CD4-positive, alpha-beta T cell (primary cell): ENCODE results near the gene SYNE3. TPM values are rescaled to one million over a fixed set of nuclear protein-coding genes. Genes with fewer than 3 reads are reported as not detected.

ENCODE experiments used
- ATAC-seq: fragments of 200-7000 bp; cut with Tn5 transposase; one replicate; pipeline ENCODE4 v1.10.0; 2022; ENCODE audit warnings: mild to moderate bottlenecking; ENCODE audit not compliant: poor library complexity
- CTCF ChIA-PET: fragments of 350-600 bp; sonication (Branson Sonifier 250); formaldehyde crosslinking; loops from one replicate; lab custom pipeline; 2021; ENCODE audit warnings: antibody characterized with exemption, inconsistent platforms; lab: Charles Lee
- POLR2A ChIA-PET: fragments of 350-600 bp; sonication (Branson Sonifier 250); formaldehyde crosslinking; loops from one replicate; lab custom pipeline; 2021; ENCODE audit warnings: antibody characterized with exemption, inconsistent platforms; lab: Charles Lee
- DNase-seq, 14 experiments: peaks; one replicate each; pipeline ENCODE4 v3.0.0-alpha.2; 2013 to 2020; ENCODE audit warnings: mixed read lengths in 2 of 14
- H3K27ac ChIP-seq, 2 donors: one replicate each; pipeline versions ENCODE4 v1.5.1 to v1.7.0; 2013; ENCODE audit warnings: low read length in 2 of 2, low read depth in 1 of 2, mild to moderate bottlenecking in 1 of 2
- H3K27me3 ChIP-seq, 2 experiments: 1 replicate in 1 of 2; 2 replicates in 1 of 2; pipeline versions ENCODE4 v1.6.1 to v1.7.0; 2013; ENCODE audit warnings: low read length in 2 of 2, control low read depth in 1 of 2, mild to moderate bottlenecking in 1 of 2, moderate library complexity in 1 of 2; ENCODE audit not compliant: insufficient read depth in 2 of 2, control insufficient read depth in 1 of 2
- H3K36me3 ChIP-seq: one replicate; pipeline ENCODE4 v1.6.1; 2013; ENCODE audit warnings: low read length, control low read depth; ENCODE audit not compliant: insufficient read depth
- H3K4me1 ChIP-seq: one replicate; pipeline ENCODE4 v1.6.1; 2013; ENCODE audit warnings: low read length, control low read depth; ENCODE audit not compliant: insufficient read depth
- H3K4me3 ChIP-seq: one replicate; pipeline ENCODE4 v1.5.1; 2013; ENCODE audit warnings: mild to moderate bottlenecking, low read length, moderate library complexity
- H3K9me3 ChIP-seq, 2 experiments: 1 replicate in 1 of 2; 2 replicates in 1 of 2; pipeline versions ENCODE4 v1.6.1 to v1.7.0; 2013; ENCODE audit warnings: low read length in 2 of 2, mild to moderate bottlenecking in 2 of 2, control low read depth in 1 of 2, moderate library complexity in 1 of 2; ENCODE audit not compliant: control insufficient read depth in 1 of 2, insufficient read depth in 1 of 2
- H3K27ac Mint-ChIP-seq: one replicate; pipeline ENCODE4 v1.8.0; 2020; ENCODE audit warnings: mixed read lengths
- H3K27me3 Mint-ChIP-seq: one replicate; pipeline ENCODE4 v1.8.0; 2021; ENCODE audit warnings: mixed read lengths
- H3K36me3 Mint-ChIP-seq: one replicate; pipeline ENCODE4 v1.8.0; 2021; ENCODE audit warnings: low read depth, mixed read lengths
- H3K4me1 Mint-ChIP-seq: one replicate; pipeline ENCODE4 v1.8.0; 2021; ENCODE audit warnings: low read depth, mixed read lengths
- H3K4me3 Mint-ChIP-seq: one replicate; pipeline ENCODE4 v1.8.0; 2020; ENCODE audit warnings: mild to moderate bottlenecking, mixed read lengths
- H3K9me3 Mint-ChIP-seq: one replicate; pipeline ENCODE4 v1.8.0; 2020; ENCODE audit warnings: mixed read lengths
- CTCF ChIP-seq: fragments of 200-600 bp; IDR thresholded peaks from one replicate; pipeline ENCODE4 v1.8.0; 2022; ENCODE audit warnings: antibody characterized with exemption, mild to moderate bottlenecking
- intact Hi-C, 2 experiments: fragments of 100-400 bp; cut with DNase I in 1 of 2; cut with micrococcal nuclease in 1 of 2; formaldehyde crosslinking; loops; one replicate each; pipeline versions ENCODE4 v1.15.1 to v1.9.0; 2023 to 2025; cut with DNase I, micrococcal nuclease
- total RNA-seq, 174 experiments: library from RNA in 2 of 174; stranded (reverse) in 2 of 174; gene quantifications; one replicate each; pipeline ENCODE4 v1.2.3 and lab custom pipeline; 2021 to 2026

Gene SYNE3
- total RNA-seq, 2 experiments from 2014 or later = 29.4 to 31.4 TPM

- no peaks in the 10 kb centered on the region for H3K9me3 ChIP-seq
- ChIA-PET POLR2A (no interaction called here), CTCF (no interaction called here)
- peaks cover 5% of the 10 kb centered on the region for H3K4me1 Mint-ChIP-seq
- H3K4me3 ChIP-seq = no peak overlapping the region
- DNase-seq (no peak), ATAC-seq (no peak)
- intact Hi-C loops = no loop called here
- no peaks in the 10 kb centered on the region for H3K9me3 Mint-ChIP-seq
- no peaks in the 10 kb centered on the region for H3K36me3 ChIP-seq
- H3K27ac Mint-ChIP-seq = no peak overlapping the region
- no peak overlapping the region for H3K4me3 Mint-ChIP-seq
- no peaks in the 10 kb centered on the region for H3K36me3 Mint-ChIP-seq
- no peak overlapping the region for H3K27ac ChIP-seq
- peaks cover 14% of the 10 kb centered on the region for H3K27me3 Mint-ChIP-seq
- peaks cover 0 to 4% of the 10 kb centered on the region in 2 experiments for H3K27me3 ChIP-seq
- no peak for TF ChIP-seq CTCF
- H3K4me1 ChIP-seq = peaks cover 4% of the 10 kb centered on the region
Observed at GRCh38 chr14:95557832-95558231, 41.4 kb upstream of the SYNE3 start.

GRCh38 chr14:95557291-95557690, 40.8 kb upstream of the SYNE3 start:
- CTCF ChIA-PET = no interaction called here
- no peak for TF ChIP-seq CTCF
- POLR2A ChIA-PET = no interaction called here

GRCh38 chr14:95555053-95555452, 38.6 kb upstream of the SYNE3 start:
- no peak overlapping the region for H3K4me3 Mint-ChIP-seq
- no peaks in the 10 kb centered on the region for H3K4me1 Mint-ChIP-seq
- Histone ChIP-seq H3K36me3 (no peaks in the 10 kb centered on the region), H3K27ac (no peak overlapping the region), H3K9me3 (no peaks in the 10 kb centered on the region), H3K27me3 (no peaks in the 10 kb centered on the region), H3K4me3 (no peak overlapping the region), H3K4me1 (no peaks in the 10 kb centered on the region)
- intact Hi-C loops = no loop called here
- H3K36me3 Mint-ChIP-seq = peaks cover 7% of the 10 kb centered on the region
- no peak for ATAC-seq
- no peak for DNase-seq
- no peak overlapping the region for H3K27ac Mint-ChIP-seq
- ChIA-PET POLR2A (no interaction called here), CTCF (no interaction called here)
- H3K27me3 Mint-ChIP-seq = no peaks in the 10 kb centered on the region
- no peak for TF ChIP-seq CTCF
- no peaks in the 10 kb centered on the region for H3K9me3 Mint-ChIP-seq

More at GRCh38 chr14:95557291-95557690, 40.8 kb upstream of the SYNE3 start:
- Mint-ChIP-seq H3K27me3 (peaks cover 10% of the 10 kb centered on the region), H3K36me3 (no peaks in the 10 kb centered on the region), H3K27ac (no peak overlapping the region), H3K9me3 (no peaks in the 10 kb centered on the region), H3K4me3 (no peak overlapping the region), H3K4me1 (peaks cover 5% of the 10 kb centered on the region)
- peaks cover 0 to 4% of the 10 kb centered on the region in 2 experiments for H3K27me3 ChIP-seq
- no peak overlapping the region for H3K27ac ChIP-seq
- no peaks in the 10 kb centered on the region for H3K36me3 ChIP-seq
- intact Hi-C loops = no loop called here
- H3K4me1 ChIP-seq = peaks cover 4% of the 10 kb centered on the region
- DNase-seq (no peak), ATAC-seq (no peak)
- no peak overlapping the region for H3K4me3 ChIP-seq
- no peaks in the 10 kb centered on the region for H3K9me3 ChIP-seq
